Embryonic facial prominence (tissue), 1 donor: ENCODE measurements around the gene LRRC32.

Source experiments
- DNase-seq: peaks from one replicate; pipeline ENCODE4 v3.0.0-alpha.2; 2016; ENCODE audit errors: extremely low spot score

LRRC32 gene

GRCh38 chr11:76663912-76664440 lies 6.6 kb downstream of the LRRC32 start:
- no peak for DNase-seq

- no peak for DNase-seq
These were observed 7.1 kb downstream of the LRRC32 start for GRCh38 chr11:76663486-76663810.

- DNase-seq = no peak
These were observed 7.7 kb downstream of the LRRC32 start for GRCh38 chr11:76662656-76663485.

- no peak for DNase-seq
These were observed 8.6 kb downstream of the LRRC32 start for GRCh38 chr11:76661834-76662434.

GRCh38 chr11:76661306-76661751 lies 9.2 kb downstream of the LRRC32 start:
- no peak for DNase-seq

GRCh38 chr11:76660533-76661305 lies 9.8 kb downstream of the LRRC32 start:
- DNase-seq = no peak

GRCh38 chr11:76659672-76660532 lies 10.6 kb downstream of the LRRC32 start:
- DNase-seq = no peak

GRCh38 chr11:76658651-76659650 lies 11.6 kb downstream of the LRRC32 start:
- no peak for DNase-seq

- no peak for DNase-seq
These were observed 12.3 kb downstream of the LRRC32 start for GRCh38 chr11:76658231-76658630.

GRCh38 chr11:76657187-76658170 lies 13.1 kb downstream of the LRRC32 start:
- no peak for DNase-seq

- no peak for DNase-seq
These were observed 13.9 kb downstream of the LRRC32 start for GRCh38 chr11:76656571-76657081.

- DNase-seq = no peak
These were observed 14.5 kb downstream of the LRRC32 start for GRCh38 chr11:76656050-76656531.

- no peak for DNase-seq
These were observed 15.0 kb downstream of the LRRC32 start for GRCh38 chr11:76655501-76656049.

GRCh38 chr11:76654980-76655379 lies 15.6 kb downstream of the LRRC32 start:
- no peak for DNase-seq

- no peak for DNase-seq
These were observed 16.2 kb downstream of the LRRC32 start for GRCh38 chr11:76654298-76654851.

- no peak for DNase-seq
These were observed 16.8 kb downstream of the LRRC32 start for GRCh38 chr11:76653674-76654284.

GRCh38 chr11:76653012-76653673 lies 17.4 kb downstream of the LRRC32 start:
- DNase-seq = no peak
